Measurements from ENCODE around the gene SPATA31E1.
"Not testable (repeated sequence)": the region's sequence is repeated elsewhere in the genome, so short reads cannot be mapped to it uniquely, and the experiment has no call there.

SPATA31E1 gene

GRCh38 chr9:87886210-87886932 is 3.7 kb downstream of the SPATA31E1 start:
- no peak for DNase-seq

GRCh38 chr9:87886933-87887505 is 4.3 kb downstream of the SPATA31E1 start:
- DNase-seq: no peak

GRCh38 chr9:87887661-87888480 is 5.2 kb downstream of the SPATA31E1 start:
- DNase-seq: no peak

GRCh38 chr9:87888501-87888900 is 5.8 kb downstream of the SPATA31E1 start:
- DNase-seq: no peak

GRCh38 chr9:87889065-87889881 is 6.6 kb downstream of the SPATA31E1 start:
- no peak for DNase-seq

GRCh38 chr9:87889882-87890252 is 7.2 kb downstream of the SPATA31E1 start:
- no peak for DNase-seq

GRCh38 chr9:87890837-87891236 is 8.2 kb downstream of the SPATA31E1 start:
- DNase-seq: no peak

- DNase-seq: no peak
Measured at GRCh38 chr9:87891754-87892153, 9.1 kb downstream of the SPATA31E1 start.

- DNase-seq: no peak
Measured at GRCh38 chr9:87892956-87893355, 10.3 kb downstream of the SPATA31E1 start.

- no peak for DNase-seq
Measured at GRCh38 chr9:87894998-87895625, 12.4 kb downstream of the SPATA31E1 start.

- no peak for DNase-seq
Measured at GRCh38 chr9:87896891-87897290, 14.2 kb downstream of the SPATA31E1 start.

GRCh38 chr9:87898151-87898550 is 15.5 kb downstream of the SPATA31E1 start:
- DNase-seq: no peak

- DNase-seq: not testable (repeated sequence)
Measured at GRCh38 chr9:87902371-87902770, 19.7 kb downstream of the SPATA31E1 start.

- DNase-seq: peak; percentile 86
Measured at GRCh38 chr9:87909310-87910041, 26.8 kb downstream of the SPATA31E1 start.

- DNase-seq: no peak
Measured at GRCh38 chr9:87910821-87911220, 28.1 kb downstream of the SPATA31E1 start.

- not testable (repeated sequence) for DNase-seq
Measured at GRCh38 chr9:87917662-87918061, 35.0 kb downstream of the SPATA31E1 start, which contains the start of gene SPATA31C1. Gene SPATA31C1 (plus strand): TSS chr9:87917962.

- DNase-seq: not testable (repeated sequence)
Measured at GRCh38 chr9:87919013-87919412, 36.3 kb downstream of the SPATA31E1 start.

- not testable (repeated sequence) for DNase-seq
Measured at GRCh38 chr9:87921561-87921960, 38.9 kb downstream of the SPATA31E1 start.

- not testable (repeated sequence) for DNase-seq
Measured at GRCh38 chr9:87923012-87923411, 40.3 kb downstream of the SPATA31E1 start.

- not testable (repeated sequence) for DNase-seq
Measured at GRCh38 chr9:87924851-87925250, 42.2 kb downstream of the SPATA31E1 start.

- not testable (repeated sequence) for DNase-seq
Measured at GRCh38 chr9:87929152-87929551, 46.5 kb downstream of the SPATA31E1 start.

- not testable (repeated sequence) for DNase-seq
Measured at GRCh38 chr9:87934444-87934843, 51.8 kb downstream of the SPATA31E1 start.
